HL-60 (cell line): Measurements from ENCODE around the gene STRIP2.
A peak's percentile ranks its signal among the peaks of the same experiment; 100 is the strongest.

ENCODE experiments used
- DNase-seq, 2 experiments: peaks; one replicate each; pipeline ENCODE4 v3.0.0-alpha.2; 2010 to 2020; ENCODE audit warnings: low read depth in 1 of 2, low spot score in 1 of 2
- H3K27ac ChIP-seq: fragments of 250-450 bp; sonication (Bioruptor Pico); replicated peaks from 2 replicates; pipeline ENCODE4 v1.5.1; 2020; ENCODE audit warnings: mild to moderate bottlenecking, moderate library complexity
- H3K27me3 ChIP-seq: fragments of 250-450 bp; sonication (Bioruptor Pico); 2 replicates; pipeline ENCODE4 v1.5.1; 2021; ENCODE audit warnings: mild to moderate bottlenecking, moderate library complexity; ENCODE audit not compliant: insufficient read depth, poor library complexity, severe bottlenecking
- H3K4me3 ChIP-seq: replicated peaks from 2 replicates; pipeline ENCODE4 v1.5.1; 2011; ENCODE audit warnings: mild to moderate bottlenecking, control low read depth, low read length; ENCODE audit not compliant: insufficient read depth
- GABPA ChIP-seq: IDR thresholded peaks from 2 replicates; pipeline ENCODE4 v1.6.1; 2012; ENCODE audit warnings: low read depth
- POLR2AphosphoS5 ChIP-seq: IDR thresholded peaks from 2 replicates; pipeline ENCODE4 v1.6.1; 2012; ENCODE audit warnings: low read depth
- SPI1 ChIP-seq: IDR thresholded peaks from 2 replicates; pipeline ENCODE4 v1.6.1; 2012; ENCODE audit warnings: low read depth, mild to moderate bottlenecking, borderline replicate concordance
- TF ChIP-seq, protein P1 (sequence below): IDR thresholded peaks from one replicate; pipeline ENCODE4 v1.5.1; 2011; ENCODE audit warnings: low read length, control low read depth, inconsistent platforms; ENCODE audit not compliant: insufficient read depth
- TF ChIP-seq, protein P2 (sequence below): IDR thresholded peaks from 2 replicates; pipeline ENCODE4 v1.6.1; 2012; ENCODE audit warnings: low read depth; ENCODE audit not compliant: insufficient replicate concordance

STRIP2 gene

DNA sequence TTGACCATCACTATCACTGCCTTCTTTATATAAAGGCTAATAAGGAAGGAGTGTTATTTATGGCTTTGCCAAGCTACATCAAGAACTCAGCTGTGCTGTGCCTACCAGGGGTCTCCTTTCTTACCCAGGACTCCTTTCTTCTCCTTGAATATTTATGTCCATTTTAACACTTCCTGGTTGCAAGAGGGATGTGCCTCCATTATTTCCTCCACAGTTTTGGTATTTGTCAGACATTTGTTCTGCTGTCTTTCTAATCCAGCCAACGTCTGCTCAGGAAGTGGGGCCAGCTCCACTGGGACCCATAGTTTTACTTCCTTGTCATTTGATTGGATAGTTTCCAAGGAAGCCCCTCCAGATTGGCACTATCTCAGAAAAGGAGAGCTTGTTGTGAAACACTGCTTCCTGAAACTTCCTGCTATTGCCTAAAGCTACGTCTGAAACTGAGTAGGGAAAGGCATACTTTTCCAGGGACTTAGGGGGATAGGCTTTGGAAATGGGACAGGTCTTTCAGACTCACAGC lies 6.6 kb upstream of the STRIP2 start:
- Histone ChIP-seq H3K27me3 (no peaks in the 10 kb centered on the region), H3K4me3 (no peak overlapping the region), H3K27ac (no peak overlapping the region)
- TF ChIP-seq, protein P1, sequence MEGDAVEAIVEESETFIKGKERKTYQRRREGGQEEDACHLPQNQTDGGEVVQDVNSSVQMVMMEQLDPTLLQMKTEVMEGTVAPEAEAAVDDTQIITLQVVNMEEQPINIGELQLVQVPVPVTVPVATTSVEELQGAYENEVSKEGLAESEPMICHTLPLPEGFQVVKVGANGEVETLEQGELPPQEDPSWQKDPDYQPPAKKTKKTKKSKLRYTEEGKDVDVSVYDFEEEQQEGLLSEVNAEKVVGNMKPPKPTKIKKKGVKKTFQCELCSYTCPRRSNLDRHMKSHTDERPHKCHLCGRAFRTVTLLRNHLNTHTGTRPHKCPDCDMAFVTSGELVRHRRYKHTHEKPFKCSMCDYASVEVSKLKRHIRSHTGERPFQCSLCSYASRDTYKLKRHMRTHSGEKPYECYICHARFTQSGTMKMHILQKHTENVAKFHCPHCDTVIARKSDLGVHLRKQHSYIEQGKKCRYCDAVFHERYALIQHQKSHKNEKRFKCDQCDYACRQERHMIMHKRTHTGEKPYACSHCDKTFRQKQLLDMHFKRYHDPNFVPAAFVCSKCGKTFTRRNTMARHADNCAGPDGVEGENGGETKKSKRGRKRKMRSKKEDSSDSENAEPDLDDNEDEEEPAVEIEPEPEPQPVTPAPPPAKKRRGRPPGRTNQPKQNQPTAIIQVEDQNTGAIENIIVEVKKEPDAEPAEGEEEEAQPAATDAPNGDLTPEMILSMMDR, result no peak
- no peak for TF ChIP-seq POLR2AphosphoS5
- no peak for TF ChIP-seq SPI1
- no peak for TF ChIP-seq GABPA
- TF ChIP-seq, protein P2, sequence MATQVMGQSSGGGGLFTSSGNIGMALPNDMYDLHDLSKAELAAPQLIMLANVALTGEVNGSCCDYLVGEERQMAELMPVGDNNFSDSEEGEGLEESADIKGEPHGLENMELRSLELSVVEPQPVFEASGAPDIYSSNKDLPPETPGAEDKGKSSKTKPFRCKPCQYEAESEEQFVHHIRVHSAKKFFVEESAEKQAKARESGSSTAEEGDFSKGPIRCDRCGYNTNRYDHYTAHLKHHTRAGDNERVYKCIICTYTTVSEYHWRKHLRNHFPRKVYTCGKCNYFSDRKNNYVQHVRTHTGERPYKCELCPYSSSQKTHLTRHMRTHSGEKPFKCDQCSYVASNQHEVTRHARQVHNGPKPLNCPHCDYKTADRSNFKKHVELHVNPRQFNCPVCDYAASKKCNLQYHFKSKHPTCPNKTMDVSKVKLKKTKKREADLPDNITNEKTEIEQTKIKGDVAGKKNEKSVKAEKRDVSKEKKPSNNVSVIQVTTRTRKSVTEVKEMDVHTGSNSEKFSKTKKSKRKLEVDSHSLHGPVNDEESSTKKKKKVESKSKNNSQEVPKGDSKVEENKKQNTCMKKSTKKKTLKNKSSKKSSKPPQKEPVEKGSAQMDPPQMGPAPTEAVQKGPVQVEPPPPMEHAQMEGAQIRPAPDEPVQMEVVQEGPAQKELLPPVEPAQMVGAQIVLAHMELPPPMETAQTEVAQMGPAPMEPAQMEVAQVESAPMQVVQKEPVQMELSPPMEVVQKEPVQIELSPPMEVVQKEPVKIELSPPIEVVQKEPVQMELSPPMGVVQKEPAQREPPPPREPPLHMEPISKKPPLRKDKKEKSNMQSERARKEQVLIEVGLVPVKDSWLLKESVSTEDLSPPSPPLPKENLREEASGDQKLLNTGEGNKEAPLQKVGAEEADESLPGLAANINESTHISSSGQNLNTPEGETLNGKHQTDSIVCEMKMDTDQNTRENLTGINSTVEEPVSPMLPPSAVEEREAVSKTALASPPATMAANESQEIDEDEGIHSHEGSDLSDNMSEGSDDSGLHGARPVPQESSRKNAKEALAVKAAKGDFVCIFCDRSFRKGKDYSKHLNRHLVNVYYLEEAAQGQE, result no peak
- DNase-seq, result no peak

DNA sequence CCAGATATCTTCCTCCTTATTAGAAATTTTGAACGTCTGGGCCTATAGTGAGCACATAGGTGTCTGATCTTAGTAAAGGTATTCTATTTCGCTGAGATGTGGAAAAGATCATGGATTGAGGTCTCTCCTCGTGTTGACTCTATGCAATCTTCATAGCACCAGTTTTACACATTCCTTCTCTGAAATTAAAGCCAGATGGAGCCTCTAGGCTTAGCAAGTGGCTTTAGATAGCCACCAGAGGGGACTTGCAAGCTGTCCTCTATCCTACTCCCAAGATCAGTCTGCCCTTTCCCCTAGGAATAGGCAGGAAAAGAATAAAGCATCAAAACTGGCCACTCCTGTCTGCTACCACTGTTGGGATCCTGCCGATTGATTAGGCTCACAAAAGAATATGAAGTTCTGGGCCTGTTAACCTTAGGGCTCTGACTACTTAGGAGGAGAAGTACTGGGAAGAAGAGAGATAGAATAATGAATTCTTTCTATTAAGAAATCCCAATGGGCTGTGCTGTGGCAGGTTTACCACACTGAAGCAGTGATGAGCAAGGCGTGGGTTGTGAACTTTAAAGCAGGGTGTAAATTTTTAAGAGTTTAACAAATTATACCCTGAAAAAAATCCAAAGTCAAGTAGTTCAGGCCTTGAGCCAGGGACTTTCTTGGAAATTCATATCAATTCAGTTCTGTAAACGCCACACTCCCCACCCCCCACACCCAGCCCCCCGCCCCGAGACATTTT lies 2.2 kb upstream of the STRIP2 start:
- H3K27me3 ChIP-seq, result peaks cover 9% of the 10 kb centered on the region
- no peak for DNase-seq
- no peak for TF ChIP-seq SPI1
- TF ChIP-seq, protein P1, result no peak
- TF ChIP-seq, protein P2, result no peak
- no peak for TF ChIP-seq POLR2AphosphoS5
- no peak for TF ChIP-seq GABPA
- no peak overlapping the region for H3K27ac ChIP-seq
- no peak overlapping the region for H3K4me3 ChIP-seq

DNA sequence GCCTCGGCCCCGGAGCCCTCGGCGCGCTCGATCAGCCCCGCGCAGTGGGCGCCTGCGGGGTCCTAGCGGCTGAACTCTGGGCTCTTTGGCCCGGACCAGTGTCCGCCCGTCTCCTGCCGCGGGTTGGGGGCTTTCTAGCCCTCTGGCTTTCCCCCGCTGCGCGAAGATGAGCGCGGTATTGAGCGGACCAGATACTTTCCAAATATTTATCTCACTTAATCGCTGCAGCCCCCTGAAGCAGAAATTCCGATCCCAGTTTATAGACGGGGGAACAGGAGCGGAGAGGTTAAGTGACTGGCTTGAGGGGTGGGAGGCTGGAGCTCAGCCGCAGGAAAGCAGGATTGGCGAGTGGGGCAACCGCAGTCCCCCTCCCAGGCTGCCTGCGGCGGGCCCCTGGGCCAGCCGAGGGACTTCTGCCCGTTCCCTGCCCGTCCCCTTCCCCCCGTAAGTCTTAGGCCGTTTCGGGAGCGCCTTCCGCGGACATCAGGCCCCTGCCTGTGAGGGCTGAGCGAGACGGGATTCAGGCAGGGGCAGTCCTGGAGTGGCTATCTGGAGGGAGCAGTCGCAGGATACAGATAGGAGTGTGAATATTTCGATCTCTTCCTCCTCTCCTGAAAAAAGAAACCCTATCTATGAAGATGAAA lies 565 bp downstream of the STRIP2 start:
- H3K27me3 ChIP-seq, result peaks cover 9% of the 10 kb centered on the region
- no peak for DNase-seq

More for the DNA sequence above, 565 bp downstream of the STRIP2 start:
- Histone ChIP-seq H3K27ac (no peak overlapping the region), H3K4me3 (peak overlapping the region; percentile 82)
- TF ChIP-seq POLR2AphosphoS5, result no peak
- TF ChIP-seq, protein P2, result no peak
- TF ChIP-seq, protein P1, result no peak
- no peak for TF ChIP-seq SPI1
- no peak for TF ChIP-seq GABPA
